ENCODE results near the gene GYPE.
"Not testable (repeated sequence)": the region's sequence is repeated elsewhere in the genome, so short reads cannot be mapped to it uniquely, and the experiment has no call there.

Gene GYPE

GRCh38 chr4:143905440-143905839 lies at the start of gene GYPE:
Gene GYPE, minus strand, starts transcription at chr4:143905559. Its CDS starts 52 bp downstream, at chr4:143905507.
- DNase-seq (ENCODE audit: low spot score): peak; percentile 83

- not testable (repeated sequence) for DNase-seq (ENCODE audit: low spot score)
These were observed 46.2 kb upstream of the GYPE start for GRCh38 chr4:143951458-143951972.

GRCh38 chr4:143950967-143951366 lies 45.6 kb upstream of the GYPE start:
- DNase-seq (ENCODE audit: low spot score): not testable (repeated sequence)

- DNase-seq (ENCODE audit: low spot score): not testable (repeated sequence)
These were observed 44.8 kb upstream of the GYPE start for GRCh38 chr4:143950185-143950584.

- peak; percentile 22 for DNase-seq (ENCODE audit: low spot score)
These were observed 42.1 kb upstream of the GYPE start for GRCh38 chr4:143947493-143947892.

GRCh38 chr4:143940708-143941107 lies 35.3 kb upstream of the GYPE start:
- DNase-seq (ENCODE audit: low spot score): not testable (repeated sequence)

- no peak for DNase-seq (ENCODE audit: low spot score)
These were observed 34.2 kb upstream of the GYPE start for GRCh38 chr4:143939528-143939927.

- DNase-seq (ENCODE audit: low spot score): not testable (repeated sequence)
These were observed 33.5 kb upstream of the GYPE start for GRCh38 chr4:143938890-143939289.

GRCh38 chr4:143921181-143921580 lies 15.8 kb upstream of the GYPE start:
- DNase-seq (ENCODE audit: low spot score): no peak

- not testable (repeated sequence) for DNase-seq (ENCODE audit: low spot score)
These were observed 11.1 kb upstream of the GYPE start for GRCh38 chr4:143916485-143916884.

- DNase-seq (ENCODE audit: low spot score): peak; percentile 39
These were observed 7.1 kb upstream of the GYPE start for GRCh38 chr4:143912478-143912877.

GRCh38 chr4:143911528-143912417 lies 6.4 kb upstream of the GYPE start:
- peak; percentile 48 for DNase-seq (ENCODE audit: low spot score)

- DNase-seq (ENCODE audit: low spot score): peak; percentile 55
These were observed 5.5 kb upstream of the GYPE start for GRCh38 chr4:143910906-143911305.

- DNase-seq (ENCODE audit: low spot score): peak; percentile 81
These were observed 2.5 kb upstream of the GYPE start for GRCh38 chr4:143907811-143908210.

- peak; percentile 77 for DNase-seq (ENCODE audit: low spot score)
These were observed 928 bp downstream of the GYPE start for GRCh38 chr4:143904431-143904830.

- DNase-seq (ENCODE audit: low spot score): not testable (repeated sequence)
These were observed 15.0 kb downstream of the GYPE start for GRCh38 chr4:143890323-143890722.

- DNase-seq (ENCODE audit: low spot score): not testable (repeated sequence)
These were observed 17.2 kb downstream of the GYPE start for GRCh38 chr4:143888189-143888588.

- DNase-seq (ENCODE audit: low spot score): not testable (repeated sequence)
These were observed 20.4 kb downstream of the GYPE start for GRCh38 chr4:143884965-143885364.

- no peak for DNase-seq (ENCODE audit: low spot score)
These were observed 21.8 kb downstream of the GYPE start for GRCh38 chr4:143883529-143883928.

- no peak for DNase-seq (ENCODE audit: low spot score)
These were observed 22.5 kb downstream of the GYPE start for GRCh38 chr4:143882892-143883291.

- peak; percentile 42 for DNase-seq (ENCODE audit: low spot score)
These were observed 25.8 kb downstream of the GYPE start for GRCh38 chr4:143879561-143879960.

GRCh38 chr4:143875357-143875756 lies 30.0 kb downstream of the GYPE start:
- not testable (repeated sequence) for DNase-seq (ENCODE audit: low spot score)

GRCh38 chr4:143870523-143871268 lies 34.7 kb downstream of the GYPE start:
- DNase-seq (ENCODE audit: low spot score): not testable (repeated sequence)

Measured in hematopoietic multipotent progenitor cell treated with erythropoietin and hydrocortisone succinate and interleukin-3 and kit ligand, for 17 days (in vitro differentiated cells).